ENCODE measurements around the gene GABRB1.

GABRB1 gene

GRCh38 chr4:47473141-47473750 is 441.9 kb downstream of the GABRB1 start:
- H3K9ac ChIP-seq (ENCODE audit: low read length), result no peak overlapping the region
- H3K27me3 ChIP-seq (replicated peaks; ENCODE audit: insufficient read depth, low read length), result no peaks in the 10 kb centered on the region
- no peaks in the 10 kb centered on the region for H3F3A ChIP-seq (ENCODE audit: insufficient read depth, low read length)
- no peak overlapping the region for H2AFZ ChIP-seq (ENCODE audit: low read length)
- DNase-seq, result no peak
- no peaks in the 10 kb centered on the region for H3K36me3 ChIP-seq (replicated peaks; ENCODE audit: insufficient read depth, low read length)
- no peak overlapping the region for H3K4me2 ChIP-seq (ENCODE audit: low read depth, low read length)
- no peaks in the 10 kb centered on the region for H4K20me1 ChIP-seq (ENCODE audit: insufficient read depth, low read length)
- H3K9me3 ChIP-seq (replicated peaks; ENCODE audit: insufficient read depth, low read length), result no peaks in the 10 kb centered on the region
- H3K27ac ChIP-seq (ENCODE audit: low read length), result no peak overlapping the region
- TF ChIP-seq CTCF (IDR thresholded peaks at IDR 0.05; ENCODE audit: low read length) (no peak), EZH2 (optimal IDR thresholded peaks at IDR 0.05; ENCODE audit: low read depth, low read length) (no peak), EZH2phosphoT487 (IDR thresholded peaks at IDR 0.05; ENCODE audit: low read length) (no peak)
- no peaks in the 10 kb centered on the region for H3K4me1 ChIP-seq (ENCODE audit: low read length)
- H3K79me2 ChIP-seq (ENCODE audit: low read length), result no peaks in the 10 kb centered on the region
- no peaks in the 10 kb centered on the region for H3K9me2 ChIP-seq (replicated peaks; ENCODE audit: insufficient read depth, low read length)
- H3K4me3 ChIP-seq (ENCODE audit: low read length), result no peak overlapping the region

GRCh38 chr4:47474799-47475198 is 443.4 kb downstream of the GABRB1 start:
- H3K4me2 ChIP-seq (ENCODE audit: low read depth, low read length), result no peak overlapping the region
- no peaks in the 10 kb centered on the region for H4K20me1 ChIP-seq (ENCODE audit: insufficient read depth, low read length)
- H3K9ac ChIP-seq (ENCODE audit: low read length), result no peak overlapping the region
- DNase-seq, result no peak
- H3K4me3 ChIP-seq (ENCODE audit: low read length), result no peak overlapping the region
- no peaks in the 10 kb centered on the region for H3K36me3 ChIP-seq (replicated peaks; ENCODE audit: insufficient read depth, low read length)
- no peaks in the 10 kb centered on the region for H3K4me1 ChIP-seq (ENCODE audit: low read length)
- no peaks in the 10 kb centered on the region for H3K27me3 ChIP-seq (replicated peaks; ENCODE audit: insufficient read depth, low read length)
- no peak overlapping the region for H2AFZ ChIP-seq (ENCODE audit: low read length)
- TF ChIP-seq EZH2 (optimal IDR thresholded peaks at IDR 0.05; ENCODE audit: low read depth, low read length), result no peak
- TF ChIP-seq CTCF (IDR thresholded peaks at IDR 0.05; ENCODE audit: low read length), result no peak
- TF ChIP-seq EZH2phosphoT487 (IDR thresholded peaks at IDR 0.05; ENCODE audit: low read length), result no peak
- no peaks in the 10 kb centered on the region for H3F3A ChIP-seq (ENCODE audit: insufficient read depth, low read length)
- no peaks in the 10 kb centered on the region for H3K9me2 ChIP-seq (replicated peaks; ENCODE audit: insufficient read depth, low read length)
- no peaks in the 10 kb centered on the region for H3K9me3 ChIP-seq (replicated peaks; ENCODE audit: insufficient read depth, low read length)
- no peaks in the 10 kb centered on the region for H3K79me2 ChIP-seq (ENCODE audit: low read length)
- H3K27ac ChIP-seq (ENCODE audit: low read length), result no peak overlapping the region

GRCh38 chr4:47475411-47475810 is 444.0 kb downstream of the GABRB1 start:
- no peak overlapping the region for H3K27ac ChIP-seq (ENCODE audit: low read length)
- DNase-seq, result no peak
- no peaks in the 10 kb centered on the region for H3K79me2 ChIP-seq (ENCODE audit: low read length)
- no peak for TF ChIP-seq CTCF (IDR thresholded peaks at IDR 0.05; ENCODE audit: low read length)
- TF ChIP-seq EZH2 (optimal IDR thresholded peaks at IDR 0.05; ENCODE audit: low read depth, low read length), result no peak
- no peak for TF ChIP-seq EZH2phosphoT487 (IDR thresholded peaks at IDR 0.05; ENCODE audit: low read length)
- no peak overlapping the region for H3K4me2 ChIP-seq (ENCODE audit: low read depth, low read length)
- H3K4me3 ChIP-seq (ENCODE audit: low read length), result no peak overlapping the region
- H3K9ac ChIP-seq (ENCODE audit: low read length), result no peak overlapping the region
- no peaks in the 10 kb centered on the region for H4K20me1 ChIP-seq (ENCODE audit: insufficient read depth, low read length)
- no peaks in the 10 kb centered on the region for H3F3A ChIP-seq (ENCODE audit: insufficient read depth, low read length)
- H3K9me3 ChIP-seq (replicated peaks; ENCODE audit: insufficient read depth, low read length), result no peaks in the 10 kb centered on the region
- H3K36me3 ChIP-seq (replicated peaks; ENCODE audit: insufficient read depth, low read length), result no peaks in the 10 kb centered on the region
- H3K27me3 ChIP-seq (replicated peaks; ENCODE audit: insufficient read depth, low read length), result no peaks in the 10 kb centered on the region
- H3K9me2 ChIP-seq (replicated peaks; ENCODE audit: insufficient read depth, low read length), result no peaks in the 10 kb centered on the region
- H2AFZ ChIP-seq (ENCODE audit: low read length), result no peak overlapping the region
- H3K4me1 ChIP-seq (ENCODE audit: low read length), result no peaks in the 10 kb centered on the region
